Measurements from ENCODE around the gene MAN2A1.

Gene MAN2A1

GRCh38 chr5:109689740-109690241, at the start of gene MAN2A1:
MAN2A1 (plus strand) TSS chr5:109689927; CDS start chr5:109690418, 491 bp downstream.
- DNase-seq: peak; percentile 37 to 69

DNA sequence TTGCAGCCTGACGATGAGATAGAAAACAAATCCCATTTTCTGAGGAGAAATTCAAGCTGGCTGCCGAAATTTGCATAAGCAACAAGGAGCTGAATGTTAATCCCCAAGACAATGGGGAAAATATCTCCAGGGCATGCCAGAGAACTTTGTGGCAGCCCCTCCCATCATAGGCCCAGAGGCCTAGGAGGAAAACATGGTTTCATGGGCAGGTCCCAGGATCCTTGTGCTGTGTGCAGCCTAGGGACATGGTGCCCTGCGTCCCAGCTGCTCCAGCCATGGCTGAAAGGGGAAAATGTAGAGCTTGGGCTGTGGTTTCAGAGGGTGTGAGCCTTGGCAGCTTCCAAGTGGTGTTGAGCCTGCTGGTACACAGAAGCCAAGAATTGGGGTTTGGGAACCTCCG, 48.8 kb upstream of the MAN2A1 start:
- DNase-seq: no peak

- no peak for DNase-seq
Measured at GRCh38 chr5:109643791-109644350, 45.9 kb upstream of the MAN2A1 start.

GRCh38 chr5:109644829-109645228, 44.9 kb upstream of the MAN2A1 start:
- DNase-seq: no peak

GRCh38 chr5:109645707-109646192, 44.0 kb upstream of the MAN2A1 start:
- DNase-seq: no peak

DNA sequence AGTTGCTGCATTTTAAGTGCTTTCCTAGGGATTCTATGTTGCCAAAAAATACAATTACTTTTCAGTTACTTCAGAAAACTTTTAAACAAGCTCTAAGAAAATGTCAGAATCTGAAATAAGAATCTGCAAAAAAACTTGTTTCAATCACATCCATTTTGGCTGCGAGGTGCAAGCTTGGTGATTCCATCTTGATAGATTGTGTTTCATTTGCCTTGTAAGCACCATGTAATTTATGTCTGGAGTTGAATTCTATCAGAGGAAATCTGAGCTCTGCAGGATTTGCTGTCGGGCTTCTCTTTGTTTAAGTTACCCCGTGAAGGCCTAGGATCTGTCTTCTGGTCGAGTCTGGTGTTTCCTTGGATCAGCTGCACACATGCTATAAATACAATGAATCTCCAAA, 40.4 kb upstream of the MAN2A1 start:
- no peak for DNase-seq

DNA sequence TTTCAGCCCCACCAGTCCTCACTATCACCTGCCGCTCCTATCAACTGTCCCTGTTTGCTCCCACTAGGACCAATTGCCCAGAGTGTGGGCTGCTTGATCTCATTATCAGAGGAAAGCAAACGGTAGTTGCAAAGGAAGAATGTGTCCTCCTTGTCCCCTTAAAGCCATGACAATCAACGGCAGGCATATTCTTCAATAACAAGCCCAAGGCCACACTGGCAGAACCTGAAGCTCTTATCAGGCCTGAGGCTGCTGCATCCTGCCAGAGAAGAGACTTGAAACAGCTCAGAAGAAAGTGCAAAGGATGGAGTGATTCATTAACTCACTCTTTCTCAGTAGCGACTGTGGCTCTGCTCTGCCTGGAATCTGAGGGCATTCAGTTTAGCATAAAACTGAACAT, 39.2 kb upstream of the MAN2A1 start:
- DNase-seq: no peak

DNA sequence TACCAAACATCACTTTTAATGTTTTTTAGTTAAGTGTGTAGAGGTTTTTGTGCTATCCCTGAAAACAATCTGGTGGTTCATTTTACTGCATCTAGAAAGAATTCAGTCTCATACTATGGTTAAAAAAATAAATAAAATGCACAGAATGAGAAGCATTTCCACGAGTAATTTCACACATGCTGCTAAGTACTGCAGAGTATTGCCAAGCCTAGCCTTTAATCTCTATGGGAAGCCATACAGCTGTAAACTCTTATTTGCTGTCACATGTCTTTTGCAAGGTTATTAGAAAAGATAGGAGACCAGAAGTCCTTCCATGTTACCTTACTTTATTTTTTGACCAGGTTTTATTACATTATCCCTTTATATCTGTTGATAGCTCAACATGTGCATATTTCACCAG, 37.6 kb upstream of the MAN2A1 start:
- DNase-seq: no peak

- no peak for DNase-seq
Measured at GRCh38 chr5:109653042-109653441, 36.7 kb upstream of the MAN2A1 start.

- no peak for DNase-seq
Measured at GRCh38 chr5:109653561-109654239, 36.0 kb upstream of the MAN2A1 start.

GRCh38 chr5:109654455-109654854, 35.3 kb upstream of the MAN2A1 start:
- no peak for DNase-seq

DNA sequence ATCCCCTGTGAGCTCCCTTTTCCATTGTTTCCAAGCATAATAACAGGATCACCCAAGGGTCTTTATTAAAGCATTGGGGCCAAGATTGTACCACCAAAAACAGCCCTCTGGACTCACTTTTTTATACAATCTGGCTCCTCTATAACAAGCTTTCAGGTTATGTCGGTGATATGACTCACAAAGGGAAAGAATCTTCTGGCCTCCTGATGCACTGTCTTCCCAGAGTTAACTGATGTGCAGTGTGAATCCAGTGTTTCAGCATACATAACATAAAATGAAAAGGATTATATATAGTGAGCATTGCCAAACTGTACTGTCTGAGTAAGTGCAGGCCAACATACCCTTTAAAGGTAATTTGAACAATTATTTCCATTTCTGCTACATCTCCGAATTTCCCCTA, 33.9 kb upstream of the MAN2A1 start:
- DNase-seq: peak in 1 of 2 experiments; percentile 8

DNA sequence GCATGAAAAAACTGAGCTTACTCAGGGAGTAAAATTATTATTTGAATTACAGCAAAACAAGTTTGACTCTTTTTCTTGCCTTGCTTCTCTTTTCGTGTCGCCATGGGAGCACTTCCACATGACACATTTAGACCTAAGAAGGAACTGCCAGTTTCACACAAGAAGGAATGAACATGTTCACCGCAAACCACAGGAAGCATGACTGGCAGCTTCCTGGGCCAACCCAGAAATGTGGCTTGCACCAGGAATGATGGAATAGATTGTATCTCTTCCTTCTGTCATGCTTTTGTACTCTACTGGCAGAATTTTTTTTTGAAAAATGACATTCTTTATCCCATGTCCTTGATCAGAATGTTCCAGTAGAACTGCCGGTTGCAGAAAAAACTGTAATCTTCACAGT, 32.9 kb upstream of the MAN2A1 start:
- DNase-seq: peak; percentile 95 to 98

DNA sequence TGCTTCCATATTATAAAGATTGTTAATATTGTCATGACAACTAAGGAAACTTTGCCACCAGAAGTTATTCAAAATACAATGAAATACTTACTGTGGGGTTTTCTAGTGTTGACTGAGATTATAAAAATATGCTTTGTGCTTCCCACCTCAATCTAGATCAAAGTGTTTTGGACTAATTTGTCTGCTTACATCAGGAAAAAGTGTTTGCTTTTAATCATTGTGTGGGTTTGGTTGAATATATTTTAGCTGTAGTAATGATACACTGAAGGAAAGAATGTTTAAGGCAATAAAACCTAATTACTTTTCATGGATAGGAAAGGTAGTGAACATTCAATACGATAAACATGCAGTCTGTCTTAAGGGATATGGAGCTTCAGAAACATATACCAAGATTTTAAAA, 29.8 kb upstream of the MAN2A1 start:
- DNase-seq: no peak

GRCh38 chr5:109660301-109660700, 29.4 kb upstream of the MAN2A1 start:
- no peak for DNase-seq

DNA sequence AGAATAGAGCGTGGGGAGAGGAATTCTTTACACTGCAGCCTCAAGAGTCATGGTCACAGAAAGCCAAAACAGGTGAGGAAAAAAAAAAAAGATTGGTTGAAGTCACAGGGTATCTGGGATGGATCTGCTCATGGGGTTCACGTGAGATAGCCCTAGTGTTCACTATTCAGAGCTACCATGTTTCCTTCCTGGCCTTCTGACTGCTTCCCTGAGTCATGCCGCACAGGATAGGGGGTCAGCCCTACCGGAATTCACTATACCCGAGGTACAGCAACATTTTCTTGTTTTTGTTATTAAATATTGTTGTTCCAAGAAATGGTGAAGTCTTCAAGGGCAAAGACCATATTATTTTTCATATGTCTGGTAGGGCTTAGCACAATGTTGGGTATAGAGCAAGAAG, 21.5 kb upstream of the MAN2A1 start:
- no peak for DNase-seq

DNA sequence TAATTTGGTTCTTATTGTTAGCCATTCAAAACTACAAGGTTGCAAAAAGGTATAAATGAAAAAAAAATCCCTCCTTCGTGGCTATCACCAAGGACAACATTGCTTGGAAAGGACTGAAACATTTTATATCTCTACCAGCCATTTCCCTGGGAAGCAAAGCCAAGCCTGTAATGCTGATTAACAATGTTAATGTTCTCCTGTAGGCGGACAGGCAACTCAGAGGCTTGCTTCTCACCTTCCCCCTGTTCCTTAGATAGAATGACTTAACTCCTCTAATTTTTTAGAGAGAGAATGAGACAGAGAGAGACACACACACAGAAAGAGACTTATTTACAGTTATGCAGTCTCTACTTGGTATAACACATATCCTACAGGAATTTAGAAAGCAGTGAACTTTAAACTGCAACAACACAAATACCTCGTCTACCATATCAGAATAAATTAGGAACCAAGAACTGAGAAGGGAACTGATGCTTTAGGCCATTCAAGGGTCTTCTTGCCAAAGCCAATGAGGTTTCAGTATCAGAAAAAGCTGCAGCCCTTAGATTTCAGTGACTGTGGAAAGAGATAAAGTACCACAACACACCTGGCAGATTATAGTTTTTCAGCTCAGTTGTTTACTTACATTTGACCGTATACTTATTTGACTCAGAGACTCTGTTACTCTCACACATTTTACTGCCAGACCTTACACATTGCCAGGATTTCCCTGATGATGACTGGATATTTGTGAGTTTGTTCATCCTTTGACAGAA, 20.9 kb upstream of the MAN2A1 start:
- no peak for DNase-seq

DNA sequence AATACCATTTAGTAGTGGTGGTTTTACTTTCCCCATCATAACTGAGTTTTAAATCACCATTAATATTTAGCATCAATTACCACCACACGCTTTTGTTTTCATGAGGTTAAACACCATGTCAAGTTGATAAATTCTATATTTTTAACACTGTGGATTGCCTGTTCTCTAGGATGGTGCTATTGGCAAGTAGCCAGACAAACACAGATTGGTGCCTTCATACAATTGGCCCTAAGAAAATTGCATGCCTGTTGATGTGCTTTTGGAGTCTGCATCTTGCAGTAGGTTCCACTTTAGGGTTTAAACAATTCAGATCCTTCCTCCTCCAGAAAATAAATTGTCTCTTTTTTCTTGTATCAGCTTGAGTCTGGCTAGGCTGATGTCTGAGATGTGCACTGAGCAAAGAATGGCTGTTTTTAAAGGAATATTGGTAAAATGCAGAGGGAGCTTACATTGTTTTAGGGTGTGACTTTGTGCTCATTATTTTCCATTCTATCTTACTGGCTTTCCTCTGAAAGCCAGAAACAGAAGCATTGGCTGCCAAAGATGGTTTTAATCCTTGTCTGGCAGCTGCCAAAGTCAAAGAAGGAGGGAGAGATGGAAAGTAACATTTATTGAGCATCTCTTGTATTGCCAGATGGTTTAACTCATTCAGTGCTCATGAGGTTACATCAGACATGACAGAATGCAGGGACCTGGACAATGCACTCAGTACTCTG, 19.6 kb upstream of the MAN2A1 start:
- no peak for DNase-seq

DNA sequence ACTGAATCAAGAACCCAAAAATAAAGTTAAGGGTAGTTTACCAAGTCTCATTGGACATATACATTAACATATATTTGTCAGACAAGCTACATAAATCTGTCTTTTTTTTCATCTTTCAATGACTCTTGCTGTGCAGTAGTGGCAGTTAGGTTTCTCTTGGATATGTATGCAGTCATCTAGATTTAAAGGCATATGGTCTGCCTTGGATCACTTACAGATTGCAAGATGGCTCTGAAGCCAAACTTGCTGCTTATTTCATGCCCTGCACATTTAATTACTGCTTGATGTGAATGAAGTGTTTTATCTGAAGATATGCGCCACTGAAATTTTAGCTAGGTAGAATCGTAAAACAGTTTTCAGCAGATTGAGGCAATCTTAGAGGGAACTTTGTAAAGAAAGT, 18.6 kb upstream of the MAN2A1 start:
- no peak for DNase-seq

- no peak for DNase-seq
Measured at GRCh38 chr5:109674596-109674995, 15.1 kb upstream of the MAN2A1 start.

GRCh38 chr5:109676920-109677319, 12.8 kb upstream of the MAN2A1 start:
- DNase-seq: no peak

- DNase-seq: no peak
Measured at GRCh38 chr5:109678447-109678846, 11.3 kb upstream of the MAN2A1 start.

- DNase-seq: no peak
Measured at GRCh38 chr5:109681763-109682162, 8.0 kb upstream of the MAN2A1 start.

All from AML-193 (cell line).